ENCODE results near the gene VIL1. TPM values are rescaled to one million over a fixed set of nuclear protein-coding genes. Genes with fewer than 3 reads are reported as not detected.

The VIL1 gene
- total and polyA plus RNA-seq, 2 of the 4 experiments (the other 2 are of a cell fraction) = not detected

- Histone ChIP-seq H2BK20ac (ENCODE audit: low read depth, low read length) (no peak overlapping the region), H3K36me3 (ENCODE audit: control insufficient read depth, insufficient read depth, low read length) (peaks cover 9% of the 10 kb centered on the region; the same call in 1 of the 2 replicates), H3K4me1 (ENCODE audit: control insufficient read depth, insufficient read depth, low read length) (peaks cover 25% of the 10 kb centered on the region), H3K79me1 (ENCODE audit: low read depth in 1 of 2, low read length in 2 of 2) (peaks cover 6 to 24% of the 10 kb centered on the region in 2 experiments; a peak in 3 of 4 replicates), H3K4ac (ENCODE audit: low read depth, low read length) (peak overlapping the region; percentile 92), H3K4me3 (ENCODE audit: insufficient read depth, low read depth, low read length) (no peak overlapping the region; the same call in 1 of the 2 replicates), H2BK120ac (ENCODE audit: low read depth, low read length) (peak overlapping the region; percentile 97; the same call in 1 of the 2 replicates), H3K56ac (ENCODE audit: extremely low read depth, insufficient read depth, low read length) (no peak overlapping the region; the same call in 1 of the 2 replicates), H3K27me3 (ENCODE audit: control insufficient read depth, insufficient read depth, low read length) (no peaks in the 10 kb centered on the region), H2AFZ (replicated peaks; ENCODE audit: low read length, poor library complexity) (peak overlapping the region; percentile 82), H3K27ac (ENCODE audit: insufficient read depth, low read length) (peak overlapping the region; percentile 99), H3K9me3 (ENCODE audit: control insufficient read depth, insufficient read depth, low read length) (no peaks in the 10 kb centered on the region), H2AK9ac (replicated peaks; ENCODE audit: low read depth, low read length, poor library complexity) (peak overlapping the region; percentile 88), H4K91ac (ENCODE audit: insufficient read depth, low read depth, low read length) (peak overlapping the region; percentile 99), H3K18ac (ENCODE audit: low read depth, low read length) (peak overlapping the region; percentile 49), H3K23ac (ENCODE audit: low read depth, low read length) (peak overlapping the region; percentile 43; the same call in 1 of the 2 replicates), H3K9me1 (ENCODE audit: insufficient read depth, low read length) (0 out of 2 replicates have a peak, but pooled peaks cover 2% of the 10 kb centered on the region), H3K14ac (replicated peaks; ENCODE audit: low read depth, low read length) (no peak overlapping the region), H3K9ac (ENCODE audit: low read depth, low read length) (peak overlapping the region; percentile 95), H4K5ac (ENCODE audit: low read depth, low read length) (peak overlapping the region; percentile 94), H4K20me1 (ENCODE audit: insufficient read depth, low read length) (peaks cover 13% of the 10 kb centered on the region; the same call in 1 of the 2 replicates), H4K8ac (ENCODE audit: low read depth in 2 of 2, low read length in 2 of 2) (peak overlapping the region; percentile 70 to 94), H2AK5ac (ENCODE audit: low read depth, low read length) (peak overlapping the region; percentile 95), H2BK5ac (ENCODE audit: low read depth, low read length, poor library complexity, severe bottlenecking) (peak overlapping the region; percentile 98), H3K4me2 (ENCODE audit: low read depth, low read length) (peak overlapping the region; percentile 90), H2BK15ac (ENCODE audit: low read depth, low read length) (peak overlapping the region; percentile 62; the same call in 2 of the 3 replicates)
- ChIA-PET CTCF (no interaction called here), POLR2A (ENCODE audit: unreplicated experiment) (interaction anchor here (1.0 kb wide), 1 partner anchor 111 kb away, joined by 3 read pairs; no protein-coding TSS in a partner anchor)
- DNase-seq = no peak
- no CpG with 5 or more reads among the region's 12 CpGs for WGBS, 2 experiments (ENCODE audit: extremely low coverage in 2 of 2, insufficient read length in 1 of 2)
- BruUV-seq (replicated peaks) = no TSS peak
- in situ Hi-C loops (cut with MboI; ENCODE audit: low sequenced_read_pairs) (loop anchor here (10.0 kb wide), 1 partner anchor 123 kb away; the partner anchor contains the start of genes AAMP and PNKD), intact Hi-C loops (cut with micrococcal nuclease) (loop anchor here (2.0 kb wide), 1 partner anchor 105 kb away; the partner anchor contains the start of gene TMBIM1), dilution Hi-C loops (cut with HindIII; ENCODE audit: low sequenced_read_pairs, unreplicated experiment) (no loop called here)
- no peak for ATAC-seq (ENCODE audit: low read depth)
- TF ChIP-seq NFE2L2 (IDR thresholded peaks at IDR 0.05; ENCODE audit: low read depth, low read length) (no peak), POLR2A (IDR thresholded peaks at IDR 0.05; ENCODE audit: low read depth, low read length) (no peak), MXI1 (IDR thresholded peaks at IDR 0.05; ENCODE audit: borderline replicate concordance, low read depth, low read length) (no peak), FOS (IDR thresholded peaks at IDR 0.05; ENCODE audit: low read depth, low read length) (no peak), ELK1 (IDR thresholded peaks at IDR 0.05; ENCODE audit: borderline replicate concordance, low read depth, low read length) (no peak), RAD21 (IDR thresholded peaks at IDR 0.05; ENCODE audit: low read length) (no peak), MAFK (IDR thresholded peaks at IDR 0.05; ENCODE audit: low read depth, low read length) (no peak), CTCF (conservative IDR thresholded peaks at IDR 0.05; ENCODE audit: low read depth, low read length) (no peak), CHD1 (IDR thresholded peaks at IDR 0.05; ENCODE audit: low read depth, low read length) (no peak)
Observed at GRCh38 chr2:218397463-218397819, 21.5 kb upstream of the VIL1 start.
